ENCODE results near the gene DHX58. TPM values are rescaled to one million over a fixed set of nuclear protein-coding genes. Genes with fewer than 3 reads are reported as not detected.
A peak's percentile ranks its signal among the peaks of the same experiment; 100 is the strongest.

DHX58 gene
- total RNA-seq, 4 donors from 2014 or later = 1.1 to 4.4 (median 3.1) TPM

- Histone ChIP-seq H3K9me3 (no peaks in the 10 kb centered on the region), H3K4me1 (peaks cover 17 to 18% of the 10 kb centered on the region in 2 donors), H3K36me3 (no peaks in the 10 kb centered on the region), H3K27me3 (no peaks in the 10 kb centered on the region), H3K27ac (peak overlapping the region in 2 of 4 donors; percentile 59 to 84), H3K4me3 (no peak overlapping the region)
- TF ChIP-seq POLR2A (IDR thresholded peaks at IDR 0.05) (no peak), CTCF (IDR thresholded peaks at IDR 0.05 in 4 of 5, conservative IDR thresholded peaks at IDR 0.05 in 1 of 5) (no peak)
- in situ Hi-C loops (cut with MboI; ENCODE audit: low sequenced_read_pairs in 4 of 4) (no loop called here), intact Hi-C loops (cut with DNase I; ENCODE audit: low total_unique reads) (no loop called here)
- DNase-seq = no peak
- no peak for ATAC-seq
These were observed 34.0 kb downstream of the DHX58 start for GRCh38 chr17:42078396-42079043.

GRCh38 chr17:42077755-42078154 lies 34.8 kb downstream of the DHX58 start:
- Histone ChIP-seq H3K4me3 (no peak overlapping the region), H3K27me3 (no peaks in the 10 kb centered on the region), H3K27ac (peak overlapping the region; percentile 59 to 84 (median 66)), H3K9me3 (no peaks in the 10 kb centered on the region), H3K36me3 (no peaks in the 10 kb centered on the region), H3K4me1 (peaks cover 17 to 18% of the 10 kb centered on the region in 2 donors)
- in situ Hi-C loops (cut with MboI; ENCODE audit: low sequenced_read_pairs in 4 of 4) = no loop called here
- peak in 1 of 2 donors; percentile 37 for DNase-seq
- intact Hi-C loops (cut with DNase I; ENCODE audit: low total_unique reads) = no loop called here
- no peak for TF ChIP-seq CTCF (IDR thresholded peaks at IDR 0.05 in 4 of 5, conservative IDR thresholded peaks at IDR 0.05 in 1 of 5)
- no peak for TF ChIP-seq POLR2A (IDR thresholded peaks at IDR 0.05)
- peak in 1 of 2 donors; percentile 40 for ATAC-seq

- Histone ChIP-seq H3K27me3 (no peaks in the 10 kb centered on the region), H3K9me3 (no peaks in the 10 kb centered on the region), H3K36me3 (no peaks in the 10 kb centered on the region), H3K4me1 (peaks cover 20 to 23% of the 10 kb centered on the region in 2 donors), H3K27ac (peak overlapping the region; percentile 59 to 84 (median 66)), H3K4me3 (no peak overlapping the region)
- intact Hi-C loops (cut with DNase I; ENCODE audit: low total_unique reads) (no loop called here), in situ Hi-C loops (cut with MboI; ENCODE audit: low sequenced_read_pairs in 4 of 4) (no loop called here)
- DNase-seq (no peak), ATAC-seq (peak; percentile 69 to 86)
- TF ChIP-seq POLR2A (IDR thresholded peaks at IDR 0.05) (no peak), CTCF (IDR thresholded peaks at IDR 0.05 in 4 of 5, conservative IDR thresholded peaks at IDR 0.05 in 1 of 5) (no peak)
These were observed 35.5 kb downstream of the DHX58 start for GRCh38 chr17:42076797-42077559.

GRCh38 chr17:42075789-42076188 lies 36.7 kb downstream of the DHX58 start:
- Histone ChIP-seq H3K27ac (peak overlapping the region in 1 of 4 donors; percentile 84), H3K4me1 (peaks cover 20 to 23% of the 10 kb centered on the region in 2 donors), H3K4me3 (no peak overlapping the region), H3K9me3 (no peaks in the 10 kb centered on the region), H3K36me3 (no peaks in the 10 kb centered on the region), H3K27me3 (no peaks in the 10 kb centered on the region)
- TF ChIP-seq CTCF (IDR thresholded peaks at IDR 0.05 in 4 of 5, conservative IDR thresholded peaks at IDR 0.05 in 1 of 5) = no peak
- TF ChIP-seq POLR2A (IDR thresholded peaks at IDR 0.05) = no peak
- intact Hi-C loops (cut with DNase I; ENCODE audit: low total_unique reads) (no loop called here), in situ Hi-C loops (cut with MboI; ENCODE audit: low sequenced_read_pairs in 4 of 4) (no loop called here)
- no peak for DNase-seq
- ATAC-seq = no peak

Measured in gastrocnemius medialis (tissue), 4 donors.